WTC11 (cell line): Measurements from ENCODE around the gene SLC8A2. TPM values are rescaled to one million over a fixed set of nuclear protein-coding genes. Genes with fewer than 3 reads are reported as not detected.

Source experiments
- ATAC-seq: fragments of 200-7000 bp; cut with Tn5 transposase; 2 replicates; pipeline ENCODE4 v1.10.0; 2021; ENCODE audit warnings: mild to moderate bottlenecking, moderate library complexity
- CTCF ChIA-PET: fragments of 300-600 bp; sonication (Branson Sonifier 250); formaldehyde crosslinking; loops from one replicate; lab custom pipeline; 2021; ENCODE audit warnings: antibody characterized with exemption; lab: Charles Lee
- POLR2A ChIA-PET: fragments of 350-600 bp; sonication (Branson Sonifier 250); formaldehyde crosslinking; loops from one replicate; lab custom pipeline; 2021; ENCODE audit warnings: antibody characterized with exemption; lab: Charles Lee
- DNase-seq: peaks from one replicate; pipeline ENCODE4 v3.0.0; 2021; ENCODE audit warnings: low spot score
- H3K27ac Mint-ChIP-seq: 2 replicates; pipeline ENCODE4 v1.8.0; 2021; ENCODE audit warnings: mixed read lengths
- H3K27me3 Mint-ChIP-seq: 2 replicates; pipeline ENCODE4 v1.8.0; 2021; ENCODE audit warnings: low read depth, mild to moderate bottlenecking, moderate library complexity, mixed read lengths
- H3K36me3 Mint-ChIP-seq: 2 replicates; pipeline ENCODE4 v1.8.0; 2021; ENCODE audit warnings: mixed read lengths
- H3K4me1 Mint-ChIP-seq: 2 replicates; pipeline ENCODE4 v1.8.0; 2022; ENCODE audit warnings: mixed read lengths
- H3K4me3 Mint-ChIP-seq: 2 replicates; pipeline ENCODE4 v1.8.0; 2021; ENCODE audit warnings: mild to moderate bottlenecking, moderate library complexity, mixed read lengths
- H3K9me3 Mint-ChIP-seq: 2 replicates; pipeline ENCODE4 v1.8.0; 2021; ENCODE audit warnings: mixed read lengths
- AFF4 ChIP-seq: sonication (generic); formaldehyde crosslinking; IDR thresholded peaks from 2 replicates; pipeline ENCODE4 v1.8.1; 2023; ENCODE audit warnings: mild to moderate bottlenecking, missing genetic modification reagents, borderline replicate concordance
- E2F4 ChIP-seq: sonication (generic); formaldehyde crosslinking; IDR thresholded peaks from 2 replicates; pipeline ENCODE4 v1.8.1; 2022; ENCODE audit warnings: low read depth, mild to moderate bottlenecking, moderate library complexity, missing genetic modification reagents, borderline replicate concordance
- ETV6 ChIP-seq: sonication (generic); formaldehyde crosslinking; IDR thresholded peaks from 2 replicates; pipeline ENCODE4 v1.8.1; 2022; ENCODE audit warnings: mild to moderate bottlenecking, missing genetic modification reagents
- FOXJ3 ChIP-seq: sonication (generic); formaldehyde crosslinking; IDR thresholded peaks from 2 replicates; pipeline ENCODE4 v1.9.0; 2021; ENCODE audit warnings: missing genetic modification reagents, mild to moderate bottlenecking, borderline replicate concordance
- FOXP4 ChIP-seq: sonication (generic); formaldehyde crosslinking; IDR thresholded peaks from 2 replicates; pipeline ENCODE4 v1.8.0; 2022; ENCODE audit warnings: mild to moderate bottlenecking, missing genetic modification reagents
- HMGXB4 ChIP-seq: sonication (generic); formaldehyde crosslinking; IDR thresholded peaks from 2 replicates; pipeline ENCODE4 v1.8.1; 2023; ENCODE audit warnings: mild to moderate bottlenecking, moderate library complexity, missing genetic modification reagents
- MAX ChIP-seq: sonication (generic); formaldehyde crosslinking; IDR thresholded peaks from 2 replicates; pipeline ENCODE4 v1.8.0; 2022; ENCODE audit warnings: mild to moderate bottlenecking, missing genetic modification reagents
- NFE2L1 ChIP-seq: sonication (generic); formaldehyde crosslinking; IDR thresholded peaks from 2 replicates; pipeline ENCODE4 v1.8.1; 2023; ENCODE audit warnings: missing genetic modification reagents
- SOX15 ChIP-seq: fragments of 250-450 bp; sonication (Bioruptor Pico); IDR thresholded peaks from 2 replicates; pipeline ENCODE4 v1.9.0; 2021; ENCODE audit warnings: mild to moderate bottlenecking
- STAT6 ChIP-seq: sonication (generic); formaldehyde crosslinking; conservative IDR thresholded peaks from 2 replicates; pipeline ENCODE4 v1.8.1; 2023; ENCODE audit warnings: mild to moderate bottlenecking, low read depth, missing genetic modification reagents, moderate library complexity
- ZNF232 ChIP-seq: sonication (generic); formaldehyde crosslinking; IDR thresholded peaks from 2 replicates; pipeline ENCODE4 v1.8.0; 2022; ENCODE audit warnings: mild to moderate bottlenecking, missing genetic modification reagents
- ZNF263 ChIP-seq: sonication (generic); formaldehyde crosslinking; IDR thresholded peaks from 2 replicates; pipeline ENCODE4 v1.8.1; 2022; ENCODE audit warnings: low read depth, mild to moderate bottlenecking, moderate library complexity, missing genetic modification reagents
- ZNF281 ChIP-seq: sonication (generic); formaldehyde crosslinking; IDR thresholded peaks from 2 replicates; pipeline ENCODE4 v1.8.0; 2023; ENCODE audit warnings: mild to moderate bottlenecking, missing genetic modification reagents
- ZNF423 ChIP-seq: fragments of 250-450 bp; sonication (Bioruptor Pico); IDR thresholded peaks from 2 replicates; pipeline ENCODE4 v2.1.2; 2022; ENCODE audit warnings: mild to moderate bottlenecking, moderate library complexity
- ZNF532 ChIP-seq: fragments of 250-450 bp; sonication (Bioruptor Pico); IDR thresholded peaks from 2 replicates; pipeline ENCODE4 v1.9.0; 2021; ENCODE audit warnings: mild to moderate bottlenecking, borderline replicate concordance
- total RNA-seq: library from RNA; stranded (reverse); gene quantifications from 3 replicates; pipeline ENCODE4 v1.2.3, GENCODE V29; 2021

SLC8A2 gene
- total RNA-seq, 1 experiment from 2014 or later = 6.5 TPM

GRCh38 chr19:47429140-47429793, 42.4 kb downstream of the SLC8A2 start:
- peak; percentile 50 for DNase-seq
- H3K27me3 Mint-ChIP-seq = peaks cover 74% of the 10 kb centered on the region
- H3K4me1 Mint-ChIP-seq = peaks cover 11% of the 10 kb centered on the region; the same call in 1 of the 2 replicates
- no peaks in the 10 kb centered on the region; the same call in 1 of the 2 replicates for H3K36me3 Mint-ChIP-seq
- ChIA-PET POLR2A (interaction anchor here (0.5 to 1.9 kb wide), 7 partner anchors 12 to 272 kb away, joined by 3 to 12 read pairs (median 5); partner anchors contain the start of gene INAFM1), CTCF (interaction anchor here (0.5 to 3.7 kb wide), 48 partner anchors 7 to 1382 kb away, joined by 3 to 62 read pairs (median 4); partner anchors contain the start of genes DHX34, EHD2, INAFM1 and KPTN)
- ATAC-seq = no peak
- H3K27ac Mint-ChIP-seq = no peak overlapping the region
- no peaks in the 10 kb centered on the region for H3K9me3 Mint-ChIP-seq
- peak overlapping the region; percentile 62 for H3K4me3 Mint-ChIP-seq
- no peak for TF ChIP-seq ZNF281
- no peak for TF ChIP-seq HMGXB4 (CRISPR knock-in tag)
- TF ChIP-seq FOXJ3 (CRISPR knock-in tag) = no peak
- no peak for TF ChIP-seq FOXP4 (CRISPR knock-in tag)
- no peak for TF ChIP-seq ETV6 (CRISPR knock-in tag)
- no peak for TF ChIP-seq NFE2L1
- TF ChIP-seq ZNF263 (CRISPR knock-in tag) = no peak
- no peak for TF ChIP-seq ZNF423 (CRISPR knock-in tag)
- TF ChIP-seq ZNF232 (CRISPR knock-in tag) = no peak
- no peak for TF ChIP-seq MAX (CRISPR knock-in tag)
- no peak for TF ChIP-seq E2F4 (CRISPR knock-in tag)
- TF ChIP-seq AFF4 (CRISPR knock-in tag) = no peak
- TF ChIP-seq ZNF532 (CRISPR knock-in tag) = no peak
- no peak for TF ChIP-seq STAT6 (CRISPR knock-in tag)
- TF ChIP-seq SOX15 (CRISPR knock-in tag) = no peak
